Endothelial cell of umbilical vein (primary cell): ENCODE results near the gene ATAD2B. TPM values are rescaled to one million over a fixed set of nuclear protein-coding genes. Genes with fewer than 3 reads are reported as not detected.

Source experiments
- BruUV-seq: library from RNA; stranded (reverse); fragments of 400-500 nt; replicated peaks from 2 replicates; lab custom pipeline; 2021; lab: Mats Ljungman, UMichigan
- CTCF ChIA-PET: fragments of 300-600, 350-600 bp; sonication (Branson Sonifier 250); formaldehyde crosslinking; loops from one replicate; lab custom pipeline; 2021; ENCODE audit warnings: antibody characterized with exemption, inconsistent platforms; lab: Charles Lee
- POLR2A ChIA-PET: fragments of 300-600, 350-600 bp; sonication (Branson Sonifier 250); formaldehyde crosslinking; loops from one replicate; lab custom pipeline; 2021; ENCODE audit warnings: antibody characterized with exemption, inconsistent platforms; lab: Charles Lee
- DNase-seq: peaks from one replicate; pipeline ENCODE4 v3.0.0-alpha.2; 2011; ENCODE audit warnings: low read depth, low spot score
- FAIRE-seq: peaks from 2 replicates; lab custom pipeline; 2011; peaks lifted over from hg19 to GRCh38; lab: Jason Lieb, UNC
- H2AFZ ChIP-seq: 2 replicates; pipeline ENCODE4 v1.6.0; 2012; ENCODE audit warnings: low read depth, low read length, control low read depth, inconsistent platforms
- H3K27ac ChIP-seq: 2 replicates; pipeline ENCODE4 v1.5.1; 2011; ENCODE audit warnings: low read depth, mild to moderate bottlenecking, control low read depth, low read length, moderate library complexity; ENCODE audit not compliant: insufficient read depth
- H3K27me3 ChIP-seq, 2 experiments: 2 replicates each; pipeline versions ENCODE4 v1.6.0 to v1.6.1; 2011; ENCODE audit warnings: low read length in 2 of 2, mixed read lengths in 1 of 2; ENCODE audit not compliant: control insufficient read depth in 2 of 2, insufficient read depth in 2 of 2
- H3K36me3 ChIP-seq, 2 experiments: 2 replicates in 1 of 2; 3 replicates in 1 of 2; pipeline ENCODE4 v1.5.1; 2011; ENCODE audit warnings: low read length in 2 of 2, mild to moderate bottlenecking in 1 of 2, moderate library complexity in 1 of 2; ENCODE audit not compliant: control insufficient read depth in 2 of 2, insufficient read depth in 2 of 2; ENCODE audit errors: extremely low read depth in 1 of 2
- H3K4me1 ChIP-seq: 3 replicates; pipeline ENCODE4 v1.5.1; 2011; ENCODE audit warnings: mild to moderate bottlenecking, low read length; ENCODE audit not compliant: control insufficient read depth, insufficient read depth; ENCODE audit errors: extremely low read depth
- H3K4me2 ChIP-seq: 2 replicates; pipeline ENCODE4 v1.6.1; 2011; ENCODE audit warnings: low read length, control low read depth, mixed read lengths; ENCODE audit not compliant: insufficient read depth
- H3K4me3 ChIP-seq, 3 experiments: fragments of 200-600 bp in 1 of 3; sonication (generic), shearing (Covaris generic) in 1 of 3; replicated peaks in 1 of 3; 2 replicates each; pipeline ENCODE4 v1.5.1; 2011 to 2016; ENCODE audit warnings: control low read depth in 3 of 3, low read length in 3 of 3, mild to moderate bottlenecking in 2 of 3, inconsistent platforms in 1 of 3, low read depth in 1 of 3, moderate library complexity in 1 of 3; ENCODE audit not compliant: insufficient read depth in 1 of 3
- H3K79me2 ChIP-seq: 2 replicates; pipeline ENCODE4 v1.6.0; 2012; ENCODE audit warnings: low read length, inconsistent platforms; ENCODE audit not compliant: control insufficient read depth, insufficient read depth
- H3K9ac ChIP-seq: replicated peaks from 2 replicates; pipeline ENCODE3; 2011; ENCODE audit warnings: low read length, control low read depth; ENCODE audit not compliant: insufficient read depth; ENCODE audit errors: extremely low read depth
- H3K9me1 ChIP-seq: replicated peaks from 3 replicates; pipeline ENCODE4 v1.6.0; 2011; ENCODE audit warnings: mild to moderate bottlenecking, low read length; ENCODE audit not compliant: control insufficient read depth, insufficient read depth; ENCODE audit errors: extremely low read depth
- H3K9me3 ChIP-seq: replicated peaks from 2 replicates; pipeline ENCODE4 v1.5.1; 2012; ENCODE audit warnings: low read length, inconsistent platforms; ENCODE audit not compliant: control insufficient read depth, insufficient read depth
- H4K20me1 ChIP-seq: replicated peaks from 2 replicates; pipeline ENCODE3; 2011; ENCODE audit warnings: mild to moderate bottlenecking, low read length; ENCODE audit not compliant: control insufficient read depth, insufficient read depth; ENCODE audit errors: extremely low read depth
- CTCF ChIP-seq, 2 donors: IDR thresholded peaks; 1 replicate in 1 of 2; 2 replicates in 1 of 2; pipeline ENCODE4 v1.5.1; 2011; ENCODE audit warnings: low read length in 2 of 2, mild to moderate bottlenecking in 2 of 2, moderate library complexity in 2 of 2, control low read depth in 1 of 2, inconsistent platforms in 1 of 2, low read depth in 1 of 2; ENCODE audit not compliant: insufficient read depth in 1 of 2; ENCODE audit errors: extremely low read depth in 1 of 2
- EZH2 ChIP-seq: IDR thresholded peaks from 2 replicates; pipeline ENCODE4 v1.6.1; 2012; ENCODE audit warnings: borderline replicate concordance, low read depth, mild to moderate bottlenecking, moderate library complexity, low read length, inconsistent platforms; ENCODE audit not compliant: severe bottlenecking
- FOS ChIP-seq: IDR thresholded peaks from 2 replicates; pipeline ENCODE4 v1.6.1; 2011; ENCODE audit warnings: mild to moderate bottlenecking, low read length, moderate library complexity, borderline replicate concordance; ENCODE audit not compliant: insufficient read depth
- GATA2 ChIP-seq: IDR thresholded peaks from 2 replicates; pipeline ENCODE4 v1.7.0; 2011; ENCODE audit warnings: low read depth, mild to moderate bottlenecking, moderate library complexity, mixed read lengths, low read length; ENCODE audit not compliant: insufficient read length, insufficient read depth
- JUN ChIP-seq: IDR thresholded peaks from 2 replicates; pipeline ENCODE4 v1.6.1; 2011; ENCODE audit warnings: borderline replicate concordance, low read depth; ENCODE audit not compliant: insufficient read length, insufficient read depth
- MAX ChIP-seq: IDR thresholded peaks from 2 replicates; pipeline ENCODE4 v1.6.1; 2011; ENCODE audit not compliant: insufficient read depth, insufficient read length
- MYC ChIP-seq: IDR thresholded peaks from one replicate; pipeline ENCODE4 v1.6.1; 2011; ENCODE audit warnings: mild to moderate bottlenecking, low read depth, low read length
- POLR2A ChIP-seq: IDR thresholded peaks from 2 replicates; pipeline ENCODE4 v1.6.1; 2012; ENCODE audit warnings: low read depth, mild to moderate bottlenecking, control low read depth, low read length
- POLR2AphosphoS5 ChIP-seq: IDR thresholded peaks from 2 replicates; pipeline ENCODE4 v1.6.1; 2012; ENCODE audit warnings: low read depth, mild to moderate bottlenecking, control low read depth, low read length, moderate library complexity; ENCODE audit not compliant: insufficient read depth
- dilution Hi-C: fragments of 300-500 bp; cut with MboI; formaldehyde crosslinking; loops from one replicate; pipeline ENCODE4 v1.15.0; 2019; ENCODE audit warnings: low sequenced_read_pairs; ENCODE audit not compliant: extremely low pct_ligation_motif_present
- intact Hi-C: fragments of 100-400 bp; cut with micrococcal nuclease; formaldehyde crosslinking; loops from one replicate; pipeline ENCODE4 v1.10.0; 2022
- polyA plus RNA-seq, 4 experiments: library from polyadenylated mRNA; depleted of rRNA in 3 of 4; stranded (reverse) in 3 of 4; unstranded in 1 of 4; fragments of >200 nt; gene quantifications; 2 replicates each; pipeline versions ENCODE4 v1.2.1 to v1.2.3, GENCODE V29; 2011 to 2012; ENCODE audit warnings: missing spikeins in 1 of 4
- total RNA-seq: library from RNA; stranded (reverse); gene quantifications from 2 replicates; pipeline ENCODE4 v1.2.3, GENCODE V29; 2021

ATAD2B gene
- total and polyA plus RNA-seq, 2 donors (not counting 3 experiments of a cell fraction or from before 2014, with no cell fraction given) = 2.5 to 19.1 TPM

- BruUV-seq = no TSS peak
- peaks cover 0 to 7% of the 10 kb centered on the region in 2 experiments for H3K36me3 ChIP-seq
- H3K9me3 ChIP-seq = no peaks in the 10 kb centered on the region
- no peak for DNase-seq
- intact Hi-C loops = no loop called here
- ChIA-PET POLR2A (no interaction called here), CTCF (interaction anchor here (0.7 to 3.1 kb wide), 4 partner anchors 9 to 283 kb away, joined by 3 to 29 read pairs (median 4); no protein-coding TSS in a partner anchor)
- no peak overlapping the region for H3K4me2 ChIP-seq
- TF ChIP-seq CTCF (IDR thresholded peaks at IDR 0.05; ENCODE audit: extremely low read depth in 1 of 2, insufficient read depth in 1 of 2, low read depth in 1 of 2, low read length in 2 of 2) (no peak), MYC (no peak), JUN (no peak), POLR2A (no peak), MAX (no peak), GATA2 (no peak), FOS (no peak), EZH2 (no peak), POLR2AphosphoS5 (no peak)
- H3K4me3 ChIP-seq = no peak overlapping the region
- H3K79me2 ChIP-seq = no peaks in the 10 kb centered on the region
- H3K9me1 ChIP-seq = no peaks in the 10 kb centered on the region
- no peaks in the 10 kb centered on the region for H3K4me1 ChIP-seq
- dilution Hi-C loops = no loop called here
- H3K27ac ChIP-seq = no peak overlapping the region
- H4K20me1 ChIP-seq = no peaks in the 10 kb centered on the region
- H3K9ac ChIP-seq = no peak overlapping the region
- no peaks in the 10 kb centered on the region for H3K27me3 ChIP-seq
- no peak overlapping the region for H2AFZ ChIP-seq
- no peak for FAIRE-seq
Measured at GRCh38 chr2:23835988-23836387, 90.9 kb downstream of the ATAD2B start.
